GM12878 (cell line): ENCODE results near the gene TMEM26. TPM values are rescaled to one million over a fixed set of nuclear protein-coding genes. Genes with fewer than 3 reads are reported as not detected.

Source experiments
- ATAC-seq: fragments of 200-7000 bp; cut with Tn5 transposase; 3 replicates; pipeline ENCODE4 v1.9.1; 2020; ENCODE audit warnings: mild to moderate bottlenecking, moderate library complexity
- BruUV-seq: library from RNA; stranded (reverse); fragments of 400-500 nt; replicated peaks from 2 replicates; lab custom pipeline; 2021; lab: Mats Ljungman, UMichigan
- CTCF ChIA-PET: fragments of 300-600 bp; sonication (Branson Sonifier 250); formaldehyde crosslinking; extraction: SDS; loops from one replicate; lab custom pipeline; 2021; ENCODE audit warnings: inconsistent platforms; lab: Yijun Ruan, JAX
- POLR2A ChIA-PET: fragments of 350-600 bp; formaldehyde crosslinking; extraction: SDS; loops from one replicate; lab custom pipeline; 2021; ENCODE audit warnings: inconsistent platforms; lab: Charles Lee
- RAD21 ChIA-PET: fragments of 300-600 bp; sonication (Branson Sonifier 250); formaldehyde crosslinking; loops from one replicate; lab custom pipeline; 2023; ENCODE audit warnings: antibody characterized with exemption; ENCODE audit not compliant: unreplicated experiment; lab: Charles Lee
- SMC1A ChIA-PET: fragments of 300-600 bp; sonication (Branson Sonifier 250); formaldehyde crosslinking; loops from one replicate; lab custom pipeline; 2023; ENCODE audit not compliant: unreplicated experiment, uncharacterized antibody; lab: Charles Lee
- DNase-seq: peaks from one replicate; pipeline ENCODE4 v3.0.0-alpha.2; 2011; ENCODE audit warnings: low read depth, low spot score
- FAIRE-seq: peaks from 3 replicates; lab custom pipeline; 2011; peaks lifted over from hg19 to GRCh38; lab: Jason Lieb, UNC
- H2AFZ ChIP-seq: 2 replicates; pipeline ENCODE4 v1.6.0; 2011; ENCODE audit warnings: low read depth, low read length, control low read depth; ENCODE audit not compliant: control insufficient read depth
- H3K27ac ChIP-seq: 2 replicates; pipeline ENCODE4 v1.5.1; 2011; ENCODE audit warnings: control low read depth; ENCODE audit not compliant: control insufficient read depth, insufficient read depth
- H3K27me3 ChIP-seq, 2 experiments: replicated peaks in 1 of 2; 2 replicates each; pipeline versions ENCODE4 v1.6.0 to v1.6.1; 2011; ENCODE audit warnings: low read length in 1 of 2; ENCODE audit not compliant: control insufficient read depth in 2 of 2, insufficient read depth in 2 of 2
- H3K36me3 ChIP-seq, 2 experiments: 2 replicates each; pipeline ENCODE4 v1.5.1; 2011; ENCODE audit warnings: low read length in 1 of 2; ENCODE audit not compliant: control insufficient read depth in 2 of 2, insufficient read depth in 2 of 2
- H3K4me1 ChIP-seq: 2 replicates; pipeline ENCODE4 v1.6.1; 2011; ENCODE audit warnings: mild to moderate bottlenecking, low read length, moderate library complexity, mixed read lengths; ENCODE audit not compliant: control insufficient read depth, insufficient read depth
- H3K4me2 ChIP-seq: 2 replicates; pipeline ENCODE4 v1.6.0; 2011; ENCODE audit warnings: control low read depth; ENCODE audit not compliant: control insufficient read depth, insufficient read depth
- H3K4me3 ChIP-seq: fragments of 200-600 bp; sonication (generic); 2 replicates; pipeline ENCODE4 v1.5.1; 2016
- H3K79me2 ChIP-seq: 2 replicates; pipeline ENCODE4 v1.6.0; 2011; ENCODE audit warnings: low read length; ENCODE audit not compliant: control insufficient read depth, insufficient read depth
- H3K9ac ChIP-seq: 2 replicates; pipeline ENCODE4 v1.8.0; 2011; ENCODE audit warnings: low read length, control low read depth, mixed read lengths; ENCODE audit not compliant: control insufficient read depth, insufficient read depth
- H3K9me3 ChIP-seq: replicated peaks from 3 replicates; pipeline ENCODE4 v1.5.1; 2011; ENCODE audit warnings: mild to moderate bottlenecking, low read length; ENCODE audit not compliant: control insufficient read depth, insufficient read depth
- H4K20me1 ChIP-seq: 2 replicates; pipeline ENCODE4 v1.6.0; 2011; ENCODE audit not compliant: control insufficient read depth, insufficient read depth
- ATF7 ChIP-seq: fragments of 450-650 bp; IDR thresholded peaks from 2 replicates; pipeline ENCODE4 v1.6.1; 2016; ENCODE audit warnings: low read depth, mild to moderate bottlenecking
- BACH1 ChIP-seq: fragments of 450-650 bp; IDR thresholded peaks from 2 replicates; pipeline ENCODE4 v1.6.1; 2017; ENCODE audit warnings: mild to moderate bottlenecking, borderline replicate concordance
- BMI1 ChIP-seq: fragments of 450-650 bp; IDR thresholded peaks from 2 replicates; pipeline ENCODE4 v1.6.1; 2016; ENCODE audit warnings: mild to moderate bottlenecking, moderate library complexity, borderline replicate concordance
- CBFB ChIP-seq: IDR thresholded peaks from 2 replicates; pipeline ENCODE4 v1.6.1; 2016; ENCODE audit warnings: antibody characterized with exemption, low read depth
- EP300 ChIP-seq, 2 experiments: fragments of 150-350 bp in 1 of 2; IDR thresholded peaks; 2 replicates each; pipeline ENCODE4 v1.6.1; 2011 to 2012; ENCODE audit warnings: low read depth in 2 of 2, low read length in 2 of 2, borderline replicate concordance in 1 of 2, improper control_type of control experiment in 1 of 2, inconsistent platforms in 1 of 2; ENCODE audit not compliant: control insufficient read depth in 1 of 2
- NBN ChIP-seq: fragments of 450-650 bp; IDR thresholded peaks from 2 replicates; pipeline ENCODE4 v1.6.1; 2016
- SMAD5 ChIP-seq: IDR thresholded peaks from 2 replicates; pipeline ENCODE4 v1.6.1; 2016; ENCODE audit warnings: antibody characterized with exemption, low read depth
- SMARCA5 ChIP-seq: fragments of 450-650 bp; IDR thresholded peaks from 2 replicates; pipeline ENCODE4 v1.6.1; 2017; ENCODE audit warnings: mild to moderate bottlenecking
- SMC3 ChIP-seq: IDR thresholded peaks from 2 replicates; pipeline ENCODE4 v1.6.1; 2011; ENCODE audit warnings: low read length, improper control_type of control experiment, borderline replicate concordance
- STAT3 ChIP-seq: IDR thresholded peaks from 2 replicates; pipeline ENCODE4 v1.6.1; 2011; ENCODE audit warnings: low read depth, low read length, improper control_type of control experiment
- WGBS: methylation state at CpG from one replicate; pipeline ENCODE4 v1.1.6; 2016; ENCODE audit warnings: low lambda C conversion rate; ENCODE audit not compliant: insufficient replicate concordance, insufficient coverage; ENCODE audit errors: missing lambda C conversion rate; 5-methylcytosine and 5-hydroxymethylcytosine counted together
- in situ Hi-C: fragments of 300-500 bp; cut with MboI; formaldehyde crosslinking; loops from 9 replicates; pipeline ENCODE4 v1.14.3; 2018; ENCODE audit warnings: mixed read lengths
- intact Hi-C: fragments of 100-400 bp; cut with micrococcal nuclease; formaldehyde crosslinking; loops from one replicate; pipeline ENCODE4 v1.14.2; 2022; ENCODE audit not compliant: unreplicated experiment
- polyA plus RNA-seq, 11 experiments: library from polyadenylated mRNA; depleted of rRNA in 4 of 11; unstranded in 6 of 11; stranded (reverse) in 5 of 11; fragments of >200 nt; fragmentation: Nextera tagmentation in 4 of 11; fragmentation: Illumina TruSeq in 1 of 11; extraction: Ambion mirVana in 4 of 11; extraction: Trizol in 1 of 11; gene quantifications; 1 replicate in 1 of 11; 2 replicates in 10 of 11; pipeline versions ENCODE4 v1.2.1 to v1.2.3, GENCODE V29; 2011 to 2016; ENCODE audit warnings: inconsistent platforms in 2 of 11, missing spikeins in 2 of 11, low read depth in 1 of 11
- total RNA-seq, 4 experiments: library from RNA; depleted of rRNA in 3 of 4; stranded (reverse); fragments of >200 nt in 3 of 4; fragmentation: Illumina TruSeq in 1 of 4; extraction: Trizol in 1 of 4; gene quantifications; 2 replicates each; pipeline versions ENCODE4 v1.2.1 to v1.2.3, GENCODE V29; 2013 to 2021
- TF ChIP-seq, protein P1 (sequence below): fragments of 450-650 bp; IDR thresholded peaks from 2 replicates; pipeline ENCODE4 v1.6.1; 2017; ENCODE audit warnings: low read depth, mild to moderate bottlenecking, moderate library complexity

TMEM26 gene
- total and polyA plus RNA-seq, 10 of the 15 experiments (the other 5 are each of a cell fraction or from before 2014, with no cell fraction given) = not detected

DNA sequence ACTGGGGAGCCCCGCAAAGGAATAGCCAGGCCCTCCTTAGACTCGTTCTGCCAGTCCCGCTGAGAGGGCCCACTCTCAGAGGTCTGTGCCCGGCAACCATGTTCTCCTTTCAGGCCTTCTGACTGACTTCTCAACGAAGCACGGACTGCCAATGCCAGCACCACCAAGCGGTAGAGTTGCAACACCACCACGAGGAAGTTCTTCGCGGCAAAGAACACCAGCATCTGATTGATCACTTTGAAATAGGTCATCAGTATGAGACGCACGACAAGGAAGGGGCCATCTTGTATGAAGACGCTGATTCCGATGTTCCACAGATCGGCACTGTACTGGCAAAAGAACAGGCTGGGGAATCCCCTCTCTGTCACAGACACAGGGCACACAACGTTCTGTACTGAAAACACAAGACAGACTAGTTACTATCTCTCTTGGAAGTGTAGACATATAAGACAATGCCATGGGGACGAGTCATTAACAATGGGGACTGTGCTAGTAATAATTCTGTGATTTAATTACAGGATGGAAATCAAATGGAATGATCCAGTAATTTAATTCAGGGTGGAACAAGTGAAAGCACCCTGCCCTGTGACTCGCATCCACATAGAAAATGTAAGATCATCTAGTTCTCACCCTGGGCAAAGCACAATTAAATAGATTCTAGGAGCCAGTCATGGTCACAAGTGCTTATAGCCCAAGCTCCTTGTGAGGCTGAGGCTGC, 42.7 kb downstream of the TMEM26 start:
- in situ Hi-C loops = no loop called here
- no TSS peak for BruUV-seq
- H3K4me1 ChIP-seq = no peaks in the 10 kb centered on the region
- no peaks in the 10 kb centered on the region for H4K20me1 ChIP-seq
- H3K27ac ChIP-seq = no peak overlapping the region
- H3K4me3 ChIP-seq = no peak overlapping the region
- no peaks in the 10 kb centered on the region for H3K27me3 ChIP-seq
- no peak for ATAC-seq
- no peak for FAIRE-seq
- ChIA-PET CTCF (no interaction called here), SMC1A (no interaction called here), RAD21 (no interaction called here), POLR2A (no interaction called here)
- no peak overlapping the region for H2AFZ ChIP-seq
- no peak overlapping the region for H3K9ac ChIP-seq
- H3K9me3 ChIP-seq = no peaks in the 10 kb centered on the region
- intact Hi-C loops = no loop called here
- no peak for TF ChIP-seq CBFB
- TF ChIP-seq ATF7 = no peak
- no peak for TF ChIP-seq EP300 (IDR thresholded peaks at IDR 0.05; ENCODE audit: borderline replicate concordance in 1 of 2, control insufficient read depth in 1 of 2, low read depth in 2 of 2, low read length in 2 of 2)
- TF ChIP-seq, protein P1, sequence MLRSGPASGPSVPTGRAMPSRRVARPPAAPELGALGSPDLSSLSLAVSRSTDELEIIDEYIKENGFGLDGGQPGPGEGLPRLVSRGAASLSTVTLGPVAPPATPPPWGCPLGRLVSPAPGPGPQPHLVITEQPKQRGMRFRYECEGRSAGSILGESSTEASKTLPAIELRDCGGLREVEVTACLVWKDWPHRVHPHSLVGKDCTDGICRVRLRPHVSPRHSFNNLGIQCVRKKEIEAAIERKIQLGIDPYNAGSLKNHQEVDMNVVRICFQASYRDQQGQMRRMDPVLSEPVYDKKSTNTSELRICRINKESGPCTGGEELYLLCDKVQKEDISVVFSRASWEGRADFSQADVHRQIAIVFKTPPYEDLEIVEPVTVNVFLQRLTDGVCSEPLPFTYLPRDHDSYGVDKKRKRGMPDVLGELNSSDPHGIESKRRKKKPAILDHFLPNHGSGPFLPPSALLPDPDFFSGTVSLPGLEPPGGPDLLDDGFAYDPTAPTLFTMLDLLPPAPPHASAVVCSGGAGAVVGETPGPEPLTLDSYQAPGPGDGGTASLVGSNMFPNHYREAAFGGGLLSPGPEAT = no peak
- no peak for TF ChIP-seq STAT3
- no peak for TF ChIP-seq SMAD5
- no peak for TF ChIP-seq SMC3
- TF ChIP-seq BMI1 = no peak
- no peak for TF ChIP-seq NBN
- TF ChIP-seq SMARCA5 = no peak
- no peak for TF ChIP-seq BACH1
- no peak for DNase-seq
- H3K4me2 ChIP-seq = no peak overlapping the region
- no peaks in the 10 kb centered on the region for H3K36me3 ChIP-seq
- 58% methylated on average over 18 of the region's 18 CpGs for WGBS
- no peaks in the 10 kb centered on the region for H3K79me2 ChIP-seq
